ENCODE results near the gene C18orf32. TPM values are rescaled to one million over a fixed set of nuclear protein-coding genes. Genes with fewer than 3 reads are reported as not detected.

The C18orf32 gene
- total and polyA plus RNA-seq, 10 of the 15 experiments (the other 5 are each of a cell fraction or from before 2014, with no cell fraction given): 11.5 to 67.0 (median 32.9) TPM

- TF ChIP-seq ZBTB40 (IDR thresholded peaks at IDR 0.05; ENCODE audit: borderline replicate concordance) (peak; percentile 70; the same call in 1 of the 2 replicates), CBFB (IDR thresholded peaks at IDR 0.05; ENCODE audit: low read depth) (peak; percentile 67; the same call in 1 of the 2 replicates), MYC (IDR thresholded peaks at IDR 0.05; ENCODE audit: insufficient read depth, insufficient read length, insufficient replicate concordance, low read length, severe bottlenecking) (peak; percentile 42), NR2C1 (IDR thresholded peaks at IDR 0.05) (peak; percentile 58), MXI1 (IDR thresholded peaks at IDR 0.05; ENCODE audit: low read depth, low read length) (peak; percentile 91), CBX5 (IDR thresholded peaks at IDR 0.05; ENCODE audit: low read depth) (no peak), YY1 (IDR thresholded peaks at IDR 0.05; ENCODE audit: low read depth, low read length) (peak; percentile 88), IRF4 (IDR thresholded peaks at IDR 0.05; ENCODE audit: low read depth, low read length) (0 out of 2 replicates have a peak, but pooled peaks have one; percentile 16), PML (IDR thresholded peaks at IDR 0.05; ENCODE audit: low read length) (peak; percentile 87), PBX3 (IDR thresholded peaks at IDR 0.05; ENCODE audit: insufficient replicate concordance, low read depth, low read length) (peak; percentile 33), MEF2B (IDR thresholded peaks at IDR 0.05; ENCODE audit: partially characterized antibody, poor library complexity, severe bottlenecking) (no peak), ZNF274 (IDR thresholded peaks at IDR 0.05; ENCODE audit: insufficient read depth, insufficient read length) (no peak), CHD1 (IDR thresholded peaks at IDR 0.05; ENCODE audit: low read depth, low read length) (no peak), CTCF (IDR thresholded peaks at IDR 0.05 in 2 of 3, conservative IDR thresholded peaks at IDR 0.05 in 1 of 3; ENCODE audit: control insufficient read depth in 2 of 3, extremely low read depth in 1 of 3, insufficient read depth in 1 of 3, low read depth in 3 of 3, low read length in 3 of 3) (no peak), ZBED1 (IDR thresholded peaks at IDR 0.05; ENCODE audit: borderline replicate concordance) (peak; percentile 75), ZNF592 (IDR thresholded peaks at IDR 0.05) (no peak), KDM1A (IDR thresholded peaks at IDR 0.05; ENCODE audit: borderline replicate concordance) (no peak), POLR2A (IDR thresholded peaks at IDR 0.05; ENCODE audit: low read depth, low read length) (peak; percentile 98), CREB1 (IDR thresholded peaks at IDR 0.05; ENCODE audit: low read depth) (peak; percentile 92)
Measured at GRCh38 chr18:49486953-49487710, at the start of gene C18orf32 (continued).

Data from GM12878 (cell line).